GM19328 (cell line): Measurements from ENCODE around the gene ETV3L.

ENCODE experiments used
- ATAC-seq: cut with Tn5 transposase; IDR thresholded peaks from one replicate; pipeline ENCODE4 v1.9.1; 2021; ENCODE audit warnings: mild to moderate bottlenecking, moderate library complexity; ENCODE audit not compliant: unreplicated experiment

ETV3L gene

GRCh38 chr1:157099633-157100009 is at the start of gene ETV3L:
TSS of gene ETV3L (minus strand) at chr1:157099808. CDS start at chr1:157099523, 285 bp downstream.
- ATAC-seq: no peak

GRCh38 chr1:157147906-157148700 is 48.5 kb upstream of the ETV3L start:
- ATAC-seq: no peak

GRCh38 chr1:157147037-157147436 is 47.4 kb upstream of the ETV3L start:
- ATAC-seq: no peak

GRCh38 chr1:157146244-157146643 is 46.6 kb upstream of the ETV3L start:
- ATAC-seq: no peak

GRCh38 chr1:157145076-157145475 is 45.5 kb upstream of the ETV3L start:
- no peak for ATAC-seq

- no peak for ATAC-seq
Observed at GRCh38 chr1:157144509-157144908, 44.9 kb upstream of the ETV3L start.

GRCh38 chr1:157142765-157143423 is 43.3 kb upstream of the ETV3L start:
- ATAC-seq: no peak

GRCh38 chr1:157142201-157142600 is 42.6 kb upstream of the ETV3L start:
- no peak for ATAC-seq

- ATAC-seq: no peak
Observed at GRCh38 chr1:157141212-157141855, 41.7 kb upstream of the ETV3L start.

GRCh38 chr1:157140063-157140588 is 40.5 kb upstream of the ETV3L start:
- ATAC-seq: no peak

GRCh38 chr1:157139052-157139715 is 39.6 kb upstream of the ETV3L start:
- no peak for ATAC-seq

GRCh38 chr1:157138220-157139051 is 38.8 kb upstream of the ETV3L start, which contains the start of gene ETV3:
TSS of gene ETV3 (minus strand) at chr1:157138395. CDS start at chr1:157136352, 2,043 bp downstream.
- ATAC-seq: peak; percentile 87

- no peak for ATAC-seq
Observed at GRCh38 chr1:157137408-157138219, 38.0 kb upstream of the ETV3L start.

- no peak for ATAC-seq
Observed at GRCh38 chr1:157137046-157137407, 37.4 kb upstream of the ETV3L start.

GRCh38 chr1:157136133-157136532 is 36.5 kb upstream of the ETV3L start:
- ATAC-seq: no peak

- ATAC-seq: no peak
Observed at GRCh38 chr1:157135646-157136045, 36.0 kb upstream of the ETV3L start.

GRCh38 chr1:157135070-157135469 is 35.5 kb upstream of the ETV3L start:
- no peak for ATAC-seq

- ATAC-seq: no peak
Observed at GRCh38 chr1:157134442-157134841, 34.8 kb upstream of the ETV3L start.

GRCh38 chr1:157133426-157133825 is 33.8 kb upstream of the ETV3L start:
- ATAC-seq: no peak
